Left lobe of liver (tissue), 2 donors: ENCODE measurements around the gene BBX. TPM values are rescaled to one million over a fixed set of nuclear protein-coding genes. Genes with fewer than 3 reads are reported as not detected.

ENCODE experiments used
- ATAC-seq: fragments of 200-7000 bp; cut with Tn5 transposase; one replicate; pipeline ENCODE4 v1.9.1; 2020; ENCODE audit warnings: mild to moderate bottlenecking, moderate library complexity
- DNase-seq: peaks from one replicate; pipeline ENCODE4 v3.0.0-alpha.2; 2020; ENCODE audit warnings: low spot score
- total RNA-seq: library from RNA; stranded (reverse); gene quantifications from one replicate; pipeline ENCODE4 v1.2.1, GENCODE V29; 2021
- donor health status: DM: no; HTN: no; CAD: no; lungs with moderate emphysema.
- donor health status: DM: no; HTN: yes; CAD: no.

The BBX gene
- total RNA-seq, 1 donor from 2014 or later, result 13.0 TPM

DNA sequence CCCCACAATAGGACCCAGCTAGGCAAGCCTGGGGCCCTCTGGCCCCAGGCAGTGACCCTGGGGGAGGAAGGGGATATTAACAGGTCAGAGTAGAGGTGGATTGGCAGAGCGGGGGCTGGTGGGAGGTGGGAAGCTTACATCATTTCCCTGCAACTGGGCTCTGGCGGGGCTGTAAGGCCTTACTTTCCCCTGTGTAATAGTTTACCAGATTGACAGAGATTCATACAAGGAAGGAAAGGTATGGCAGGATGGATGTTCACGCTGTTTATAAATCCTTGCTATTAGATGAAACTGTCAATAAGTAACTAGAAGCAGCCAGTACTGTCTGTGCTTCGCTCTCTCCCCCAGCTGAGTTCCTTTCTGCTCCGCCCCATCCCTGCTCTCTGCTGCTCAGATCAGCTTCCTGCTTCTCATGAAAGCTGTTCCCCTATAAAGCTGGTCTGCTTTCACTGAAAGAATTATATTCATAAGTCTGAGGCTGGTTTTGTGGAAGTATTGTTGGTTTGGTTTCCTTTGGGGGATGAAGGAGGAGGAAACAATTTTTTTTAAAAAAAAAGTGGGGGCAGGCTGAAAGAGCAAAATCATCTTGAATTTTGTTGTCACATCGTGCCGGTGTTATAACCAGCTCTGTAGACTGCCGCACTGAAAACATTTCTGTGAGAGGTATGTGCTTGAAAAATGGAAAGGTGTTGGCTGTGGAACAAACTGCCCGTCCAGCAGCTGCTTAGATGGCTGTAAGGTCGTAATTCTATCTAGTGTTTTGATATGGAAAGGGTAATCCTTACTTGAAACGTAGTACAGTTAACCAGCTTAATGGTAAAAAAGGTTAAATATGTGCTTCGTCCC lies 76.4 kb downstream of the BBX start:
- DNase-seq, result peak; percentile 49
- peak; percentile 98 for ATAC-seq

DNA sequence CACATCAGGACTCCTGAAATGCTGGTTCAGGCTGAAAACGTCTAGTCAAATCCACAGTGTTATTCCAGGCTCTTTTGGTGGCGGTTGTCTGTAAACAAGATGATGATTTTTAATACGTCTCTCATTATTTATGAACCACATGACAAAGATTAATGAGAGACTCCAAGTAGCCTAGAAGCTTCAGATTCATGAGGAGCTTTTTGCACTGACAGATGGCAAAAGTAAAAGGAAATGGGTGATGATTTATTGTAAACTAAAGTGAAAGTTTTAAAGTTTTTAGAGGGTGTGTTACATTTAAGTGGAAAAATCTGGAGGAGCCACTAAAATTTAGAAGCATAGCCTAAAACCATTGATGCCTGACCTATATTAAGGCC lies 77.0 kb downstream of the BBX start:
- DNase-seq, result no peak
- no peak for ATAC-seq

DNA sequence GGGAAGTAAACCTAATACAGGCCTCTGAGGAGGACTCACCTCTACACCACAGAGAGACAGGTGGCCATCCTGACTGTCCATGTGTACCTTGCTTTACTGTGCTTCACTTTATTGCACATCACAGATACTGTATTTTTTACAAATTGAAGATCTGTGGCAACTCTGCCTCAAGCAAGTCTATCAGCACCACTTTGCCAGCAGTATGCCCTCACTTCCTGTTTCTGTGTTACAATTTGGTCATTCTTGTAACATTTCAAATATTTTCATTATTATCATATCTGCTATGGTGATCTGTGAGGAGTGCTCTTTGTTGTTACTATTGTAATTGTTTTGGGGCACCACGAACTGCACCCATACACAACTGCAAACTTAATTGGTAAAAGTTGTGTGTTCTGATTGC lies 78.0 kb downstream of the BBX start:
- no peak for DNase-seq
- ATAC-seq, result no peak

GRCh38 chr3:107604057-107604822 lies 81.5 kb downstream of the BBX start:
- no peak for DNase-seq

GRCh38 chr3:107611775-107612469 lies 89.2 kb downstream of the BBX start:
- DNase-seq (no peak), ATAC-seq (no peak)

More at GRCh38 chr3:107604057-107604822, 81.5 kb downstream of the BBX start:
- peak; percentile 74 for ATAC-seq

DNA sequence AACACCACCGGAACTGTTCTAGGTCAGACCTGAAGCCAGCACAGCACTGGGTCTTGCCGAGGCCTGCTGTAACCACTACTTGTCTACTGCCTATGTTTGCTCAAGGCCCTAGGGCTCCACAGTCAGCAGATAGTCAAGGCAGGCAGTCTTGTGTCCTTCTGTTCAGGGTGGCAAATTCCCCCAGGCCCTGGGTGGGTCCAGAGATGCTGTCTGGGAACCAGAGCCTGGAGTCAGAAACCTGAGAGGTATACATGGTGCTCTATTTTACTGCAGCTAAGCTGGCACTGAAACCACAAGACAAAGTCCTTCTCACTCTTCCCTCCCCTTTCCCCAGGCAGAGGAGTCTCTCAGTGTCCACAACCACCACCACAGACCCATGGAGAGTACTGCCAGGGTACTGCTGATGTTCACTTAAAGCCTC lies 89.9 kb downstream of the BBX start:
- DNase-seq (no peak), ATAC-seq (no peak)

GRCh38 chr3:107619549-107619948 lies 96.8 kb downstream of the BBX start:
- DNase-seq, result no peak
- no peak for ATAC-seq

DNA sequence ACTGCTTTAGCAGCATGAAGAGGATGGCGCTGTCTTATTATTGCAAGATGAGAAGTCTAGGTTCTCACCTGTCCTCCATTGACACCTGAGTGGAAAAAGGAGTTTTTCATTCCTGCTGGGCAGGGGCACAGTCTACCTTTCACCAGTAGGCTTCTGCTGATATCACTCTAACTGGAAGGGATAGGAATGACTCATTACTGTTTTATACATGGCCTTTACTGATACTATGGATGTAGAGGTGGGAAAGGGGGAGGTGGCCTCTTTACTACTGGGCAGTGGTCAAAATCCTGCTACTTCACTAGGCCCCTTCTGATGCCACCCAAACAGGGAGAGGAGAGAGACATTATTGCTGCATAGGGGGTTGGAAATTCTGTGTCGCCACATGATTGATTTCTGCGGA lies 97.8 kb downstream of the BBX start:
- ATAC-seq (no peak), DNase-seq (no peak)

DNA sequence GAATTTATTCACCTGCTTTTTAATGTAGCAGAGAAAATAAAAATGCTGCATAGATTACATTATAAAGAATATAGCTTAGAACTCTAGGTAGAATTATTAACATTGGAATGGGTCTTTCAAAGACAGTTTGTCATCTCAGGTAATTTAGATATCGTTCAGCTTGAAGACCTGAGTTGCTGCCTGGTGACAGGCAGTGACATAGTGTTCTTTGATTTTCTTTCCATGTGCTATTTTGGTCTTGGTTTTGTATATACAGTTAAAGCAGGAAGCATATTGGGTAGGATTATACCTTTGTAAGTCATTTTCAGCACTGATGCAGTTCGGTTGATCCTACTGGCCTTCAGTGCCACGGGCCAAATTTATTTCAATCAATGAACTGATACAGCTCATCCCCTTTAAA lies 98.7 kb downstream of the BBX start:
- no peak for ATAC-seq
- DNase-seq, result no peak

- no peak for ATAC-seq
- DNase-seq, result no peak
Observed at GRCh38 chr3:107627962-107628542, 105.3 kb downstream of the BBX start.

- DNase-seq, result no peak
- no peak for ATAC-seq
Observed at GRCh38 chr3:107629566-107629965, 106.8 kb downstream of the BBX start.

DNA sequence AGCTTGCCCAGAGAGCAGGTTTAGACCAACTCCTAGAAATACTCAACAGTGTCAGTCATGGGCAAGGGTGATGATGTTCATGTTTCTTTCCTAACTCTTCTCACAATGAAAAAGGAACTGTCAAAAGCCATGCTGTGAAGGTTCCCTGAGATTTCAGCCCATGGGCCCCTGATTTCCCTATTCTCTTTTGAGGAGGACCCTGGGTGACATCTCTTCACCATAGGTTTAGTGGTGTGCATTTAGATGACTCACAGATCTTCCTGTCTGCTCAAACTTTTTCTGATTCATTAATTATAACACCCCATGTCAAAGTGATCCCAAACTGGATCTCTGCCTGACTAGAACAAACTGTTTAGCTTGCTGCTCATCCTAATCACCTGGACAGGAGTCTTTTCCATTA lies 108.0 kb downstream of the BBX start:
- no peak for DNase-seq
- no peak for ATAC-seq

- no peak for ATAC-seq
- no peak for DNase-seq
Observed at GRCh38 chr3:107632576-107632975, 109.8 kb downstream of the BBX start.

DNA sequence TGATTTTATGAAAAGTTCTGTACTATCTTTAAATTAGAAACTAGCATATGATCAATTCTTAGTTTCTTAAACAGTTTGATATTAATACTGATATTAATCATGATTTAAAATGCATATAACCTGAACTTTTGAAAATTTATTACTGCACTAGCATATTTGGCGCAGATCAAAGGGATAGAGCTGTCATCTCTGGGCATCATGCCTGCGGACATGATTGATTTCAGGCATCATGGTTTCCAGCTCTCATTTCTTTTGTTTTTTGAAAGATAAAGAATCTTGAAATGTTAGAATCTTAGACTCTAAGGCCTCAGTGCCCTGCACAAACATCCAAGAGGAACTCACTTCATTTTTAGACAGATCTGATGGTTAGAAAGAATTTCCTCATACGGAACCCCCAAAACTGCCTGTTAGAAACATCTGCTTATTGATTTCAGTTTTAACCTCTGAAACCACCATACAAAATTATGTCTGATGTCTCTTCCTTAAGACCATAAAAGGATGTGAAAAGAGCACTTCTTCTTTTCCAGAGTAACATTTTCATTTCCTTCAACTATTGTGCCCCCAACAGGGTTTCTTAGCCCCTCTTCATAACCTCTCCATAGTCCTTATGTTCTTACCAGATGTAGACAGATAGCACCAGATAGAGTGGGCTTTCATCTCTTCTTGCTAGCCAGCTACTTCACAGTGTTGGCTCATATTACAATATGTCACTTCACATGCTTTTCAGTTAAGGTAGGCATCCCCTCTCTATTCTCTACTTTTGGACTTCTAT lies 110.8 kb downstream of the BBX start:
- ATAC-seq (no peak), DNase-seq (no peak)

GRCh38 chr3:107634099-107634489 lies 111.3 kb downstream of the BBX start:
- no peak for ATAC-seq
- no peak for DNase-seq

GRCh38 chr3:107637416-107638183 lies 114.8 kb downstream of the BBX start:
- no peak for ATAC-seq
- DNase-seq, result no peak

GRCh38 chr3:107641572-107642307 lies 119.0 kb downstream of the BBX start:
- peak; percentile 64 for ATAC-seq

DNA sequence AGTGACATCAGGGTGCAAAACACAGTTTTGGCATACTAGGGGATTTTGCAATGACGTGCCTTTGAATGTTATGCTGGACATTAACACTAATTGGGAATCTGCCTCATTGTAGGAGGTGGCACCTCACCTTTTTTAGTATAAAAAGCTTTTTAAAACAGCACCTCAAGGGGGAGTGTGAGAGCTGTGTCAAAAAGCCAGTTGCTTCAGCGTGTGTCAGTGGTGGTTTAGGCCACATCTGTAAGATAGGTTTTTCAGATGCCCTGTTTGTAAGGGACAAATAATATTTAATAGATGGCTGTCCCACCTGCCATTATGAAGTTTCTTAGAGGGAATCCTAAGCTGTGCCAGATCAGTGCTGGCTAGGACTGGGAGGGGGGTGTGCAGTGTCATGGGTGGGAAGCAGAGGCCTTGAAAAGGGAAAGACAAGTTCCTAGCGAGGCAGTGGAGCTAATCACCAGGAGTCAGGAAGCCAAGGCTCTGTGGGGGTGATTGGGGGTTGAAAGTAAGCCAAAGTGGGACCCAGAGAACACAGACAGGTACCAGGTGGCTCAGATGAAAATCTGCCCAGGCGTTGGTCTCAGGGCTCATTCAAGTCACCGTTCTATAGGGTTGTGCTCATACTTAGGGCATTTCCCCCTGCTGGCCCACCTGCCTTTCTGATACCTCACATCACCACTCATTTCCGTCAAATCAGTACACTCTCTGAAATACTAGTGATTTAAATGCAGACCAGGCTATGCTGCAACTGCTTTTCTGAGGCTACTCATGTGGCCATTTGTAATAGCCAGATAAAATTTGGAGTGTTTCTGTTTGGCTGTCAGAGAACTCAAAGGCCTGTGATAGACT lies 120.5 kb downstream of the BBX start:
- DNase-seq (no peak), ATAC-seq (peak; percentile 58)

More at GRCh38 chr3:107641572-107642307, 119.0 kb downstream of the BBX start:
- no peak for DNase-seq
